HepG2 (cell line): ENCODE results near the gene THEMIS. TPM values are rescaled to one million over a fixed set of nuclear protein-coding genes. Genes with fewer than 3 reads are reported as not detected.

Source experiments
- ASH2L ChIP-seq: fragments of 300-600, 200-600 bp; sonication (generic); IDR thresholded peaks from 2 replicates; pipeline ENCODE4 v1.7.0; 2017; ENCODE audit warnings: low read depth, mild to moderate bottlenecking, moderate library complexity, mixed read lengths, low read length; ENCODE audit not compliant: insufficient read length
- ATM ChIP-seq: fragments of 450-650 bp; IDR thresholded peaks from 2 replicates; pipeline ENCODE4 v1.7.1; 2017; ENCODE audit warnings: mild to moderate bottlenecking, borderline replicate concordance
- CEBPG ChIP-seq: IDR thresholded peaks from 2 replicates; pipeline ENCODE4 v1.6.1; 2016
- CHD2 ChIP-seq: IDR thresholded peaks from 2 replicates; pipeline ENCODE4 v1.6.1; 2011; ENCODE audit warnings: low read depth, low read length, improper control_type of control experiment
- ELF3 ChIP-seq: IDR thresholded peaks from 2 replicates; pipeline ENCODE4 v1.6.1; 2016; ENCODE audit warnings: missing genetic modification reagents, missing compliant biosample characterization
- ERF ChIP-seq: IDR thresholded peaks from 2 replicates; pipeline ENCODE4 v1.6.1; 2018; ENCODE audit warnings: missing biosample characterization, missing genetic modification reagents
- FOXA3 ChIP-seq: IDR thresholded peaks from 2 replicates; pipeline ENCODE4 v1.6.1; 2016; ENCODE audit warnings: missing genetic modification reagents, missing compliant biosample characterization
- HNF4G ChIP-seq, 2 experiments: sonication (generic) in 1 of 2; formaldehyde crosslinking in 1 of 2; IDR thresholded peaks; 2 replicates each; pipeline versions ENCODE4 v1.4.0 to v1.6.1; 2011 to 2020; ENCODE audit warnings: borderline replicate concordance in 2 of 2, low read depth in 2 of 2, mild to moderate bottlenecking in 2 of 2, low read length in 1 of 2, missing genetic modification reagents in 1 of 2, moderate library complexity in 1 of 2
- KLF15 ChIP-seq: sonication (generic); formaldehyde crosslinking; IDR thresholded peaks from 2 replicates; pipeline ENCODE4 v1.8.1; 2023; ENCODE audit warnings: borderline replicate concordance, mild to moderate bottlenecking, inconsistent platforms, missing genetic modification reagents, mixed read lengths
- MAFG ChIP-seq: sonication (generic); formaldehyde crosslinking; IDR thresholded peaks from 2 replicates; pipeline ENCODE4 v1.5.1; 2020; ENCODE audit warnings: mild to moderate bottlenecking, missing genetic modification reagents
- MAZ ChIP-seq, 2 experiments: sonication (generic) in 1 of 2; formaldehyde crosslinking in 1 of 2; IDR thresholded peaks; 2 replicates each; pipeline versions ENCODE4 v1.5.0 to v1.6.1; 2012 to 2020; ENCODE audit warnings: low read depth in 2 of 2, mild to moderate bottlenecking in 2 of 2, borderline replicate concordance in 1 of 2, improper control_type of control experiment in 1 of 2, low read length in 1 of 2, missing genetic modification reagents in 1 of 2, moderate library complexity in 1 of 2
- MBNL3 ChIP-seq: fragments of 250-450 bp; sonication (Bioruptor Pico); conservative IDR thresholded peaks from 2 replicates; pipeline ENCODE4 v1.8.0; 2022; ENCODE audit warnings: mild to moderate bottlenecking, inconsistent platforms
- NR2F2 ChIP-seq: IDR thresholded peaks from 2 replicates; pipeline ENCODE4 v1.6.1; 2012; ENCODE audit warnings: low read depth, inconsistent platforms, borderline replicate concordance
- RARA ChIP-seq: IDR thresholded peaks from 2 replicates; pipeline ENCODE4 v1.6.1; 2016; ENCODE audit warnings: missing genetic modification reagents, missing compliant biosample characterization
- RNF2 ChIP-seq: fragments of 450-650 bp; conservative IDR thresholded peaks from 2 replicates; pipeline ENCODE4 v1.6.1; 2016; ENCODE audit warnings: low read depth
- SALL2 ChIP-seq: sonication (generic); formaldehyde crosslinking; IDR thresholded peaks from 2 replicates; pipeline ENCODE4 v1.8.1; 2023; ENCODE audit warnings: mild to moderate bottlenecking, missing genetic modification reagents, inconsistent platforms
- SMARCC2 ChIP-seq: fragments of 450-650 bp; IDR thresholded peaks from 2 replicates; pipeline ENCODE4 v1.6.1; 2017; ENCODE audit warnings: antibody characterized with exemption, mild to moderate bottlenecking
- SNAI1 ChIP-seq: sonication (generic); formaldehyde crosslinking; IDR thresholded peaks from 2 replicates; pipeline ENCODE4 v1.5.0; 2020; ENCODE audit warnings: mild to moderate bottlenecking, missing genetic modification reagents, borderline replicate concordance
- SPEN ChIP-seq: sonication (generic); formaldehyde crosslinking; IDR thresholded peaks from 2 replicates; pipeline ENCODE4 v1.5.1; 2020; ENCODE audit warnings: low read depth, mild to moderate bottlenecking, missing genetic modification reagents
- TAF1 ChIP-seq: sonication (generic); formaldehyde crosslinking; IDR thresholded peaks from 2 replicates; pipeline ENCODE4 v1.4.0; 2020; ENCODE audit warnings: missing genetic modification reagents
- TCF7L2 ChIP-seq: IDR thresholded peaks from 2 replicates; pipeline ENCODE4 v1.6.1; 2011; ENCODE audit warnings: mild to moderate bottlenecking, low read depth, low read length, moderate library complexity
- TP53 ChIP-seq: sonication (generic); formaldehyde crosslinking; conservative IDR thresholded peaks from 2 replicates; pipeline ENCODE4 v1.4.0; 2020; ENCODE audit warnings: missing genetic modification reagents
- ZC3H13 ChIP-seq: sonication (generic); formaldehyde crosslinking; IDR thresholded peaks from 2 replicates; pipeline ENCODE4 v1.8.1; 2023; ENCODE audit warnings: mild to moderate bottlenecking, missing genetic modification reagents, moderate library complexity
- ZFP82 ChIP-seq: sonication (generic); formaldehyde crosslinking; IDR thresholded peaks from 2 replicates; pipeline ENCODE4 v1.5.1; 2020; ENCODE audit warnings: mild to moderate bottlenecking, missing genetic modification reagents, borderline replicate concordance
- ZMYM3 ChIP-seq: sonication (generic); formaldehyde crosslinking; IDR thresholded peaks from 2 replicates; pipeline ENCODE4 v1.5.1; 2020; ENCODE audit warnings: mild to moderate bottlenecking, missing genetic modification reagents
- ZNF260 ChIP-seq: sonication (generic); formaldehyde crosslinking; IDR thresholded peaks from 2 replicates; pipeline ENCODE4 v1.4.0; 2020; ENCODE audit warnings: missing genetic modification reagents, low read depth, mild to moderate bottlenecking, borderline replicate concordance
- ZNF30 ChIP-seq: sonication (generic); formaldehyde crosslinking; IDR thresholded peaks from 2 replicates; pipeline ENCODE4 v1.5.0; 2020; ENCODE audit warnings: mild to moderate bottlenecking, missing genetic modification reagents
- ZNF430 ChIP-seq: sonication (generic); formaldehyde crosslinking; IDR thresholded peaks from 2 replicates; pipeline ENCODE4 v1.9.0; 2021; ENCODE audit warnings: mild to moderate bottlenecking, missing genetic modification reagents
- ZNF567 ChIP-seq: sonication (generic); formaldehyde crosslinking; IDR thresholded peaks from 2 replicates; pipeline ENCODE4 v1.8.1; 2023; ENCODE audit warnings: mild to moderate bottlenecking, missing genetic modification reagents, borderline replicate concordance
- ZNF660 ChIP-seq: sonication (generic); formaldehyde crosslinking; IDR thresholded peaks from 2 replicates; pipeline ENCODE4 v1.5.1; 2020; ENCODE audit warnings: mild to moderate bottlenecking, low read depth, missing genetic modification reagents, borderline replicate concordance
- ZNF670 ChIP-seq: sonication (generic); formaldehyde crosslinking; IDR thresholded peaks from 2 replicates; pipeline ENCODE4 v1.8.0; 2022; ENCODE audit warnings: mild to moderate bottlenecking, missing genetic modification reagents, borderline replicate concordance
- ZNF839 ChIP-seq: sonication (generic); formaldehyde crosslinking; IDR thresholded peaks from 2 replicates; pipeline ENCODE4 v1.4.0; 2020; ENCODE audit warnings: missing genetic modification reagents, mild to moderate bottlenecking, borderline replicate concordance
- ZNF879 ChIP-seq: sonication (generic); formaldehyde crosslinking; IDR thresholded peaks from 2 replicates; pipeline ENCODE4 v1.8.1; 2023; ENCODE audit warnings: missing genetic modification reagents
- ZSCAN12 ChIP-seq: sonication (generic); formaldehyde crosslinking; IDR thresholded peaks from 2 replicates; pipeline ENCODE4 v1.9.0; 2021; ENCODE audit warnings: mild to moderate bottlenecking, missing genetic modification reagents
- polyA plus RNA-seq, 8 experiments: library from polyadenylated mRNA; depleted of rRNA in 3 of 8; stranded (reverse) in 7 of 8; unstranded in 1 of 8; fragments of >200 nt; fragmentation: Illumina TruSeq in 4 of 8; extraction: Trizol in 4 of 8; gene quantifications; 2 replicates each; pipeline versions ENCODE4 v1.2.1 to v1.2.3, GENCODE V29; 2011 to 2016; ENCODE audit warnings: low read depth in 4 of 8, missing spikeins in 1 of 8, mixed read lengths in 1 of 8; ENCODE audit not compliant: insufficient read depth in 1 of 8
- total RNA-seq, 5 experiments: library from RNA; depleted of rRNA; stranded (reverse); fragments of >200 nt; fragmentation: Illumina TruSeq; extraction: Trizol; gene quantifications; 2 replicates each; pipeline ENCODE4 v1.2.3, GENCODE V29; 2016; ENCODE audit warnings: low read depth in 1 of 5
- TF ChIP-seq, protein P1 (sequence below): sonication (generic); formaldehyde crosslinking; IDR thresholded peaks from 2 replicates; pipeline ENCODE4 v1.4.0; 2020; ENCODE audit warnings: missing genetic modification reagents, mild to moderate bottlenecking, borderline replicate concordance

Gene THEMIS
- total and polyA plus RNA-seq, 2 of the 13 experiments (the other 11 are each of a cell fraction or from before 2014, with no cell fraction given), result not detected

- TF ChIP-seq SALL2 (CRISPR knock-in tag) (no peak), MAZ (IDR thresholded peaks at IDR 0.05; ENCODE audit: borderline replicate concordance, low read depth, low read length) (no peak), MAZ (CRISPR knock-in tag; IDR thresholded peaks at IDR 0.05; ENCODE audit: low read depth) (no peak), ZNF430 (CRISPR knock-in tag) (no peak), RARA (CRISPR knock-in tag) (peak; percentile 95), MAFG (CRISPR knock-in tag) (no peak), RNF2 (no peak), NR2F2 (no peak), ELF3 (no peak), ZSCAN12 (CRISPR knock-in tag) (no peak), SNAI1 (CRISPR knock-in tag) (no peak), TAF1 (no peak), MBNL3 (CRISPR knock-in tag) (no peak), ZNF879 (CRISPR knock-in tag) (no peak), ERF (CRISPR knock-in tag) (no peak), ZNF567 (CRISPR knock-in tag) (no peak), ZNF839 (CRISPR knock-in tag) (no peak), TP53 (CRISPR knock-in tag) (no peak), ZNF660 (CRISPR knock-in tag) (no peak), TCF7L2 (no peak), HNF4G (IDR thresholded peaks at IDR 0.05; ENCODE audit: borderline replicate concordance, low read depth, low read length) (no peak), HNF4G (CRISPR knock-in tag; IDR thresholded peaks at IDR 0.05; ENCODE audit: borderline replicate concordance, low read depth) (no peak), FOXA3 (peak; percentile 26; the same call in 1 of the 2 replicates), SMARCC2 (no peak), CHD2 (no peak), ASH2L (no peak), KLF15 (CRISPR knock-in tag) (no peak), ZNF670 (CRISPR knock-in tag) (no peak), CEBPG (peak; percentile 45; the same call in 1 of the 2 replicates), ZMYM3 (CRISPR knock-in tag) (no peak), ATM (no peak), ZNF260 (no peak), ZC3H13 (CRISPR knock-in tag) (no peak), ZFP82 (no peak), ZNF30 (CRISPR knock-in tag) (no peak), SPEN (CRISPR knock-in tag) (no peak)
- TF ChIP-seq, protein P1, sequence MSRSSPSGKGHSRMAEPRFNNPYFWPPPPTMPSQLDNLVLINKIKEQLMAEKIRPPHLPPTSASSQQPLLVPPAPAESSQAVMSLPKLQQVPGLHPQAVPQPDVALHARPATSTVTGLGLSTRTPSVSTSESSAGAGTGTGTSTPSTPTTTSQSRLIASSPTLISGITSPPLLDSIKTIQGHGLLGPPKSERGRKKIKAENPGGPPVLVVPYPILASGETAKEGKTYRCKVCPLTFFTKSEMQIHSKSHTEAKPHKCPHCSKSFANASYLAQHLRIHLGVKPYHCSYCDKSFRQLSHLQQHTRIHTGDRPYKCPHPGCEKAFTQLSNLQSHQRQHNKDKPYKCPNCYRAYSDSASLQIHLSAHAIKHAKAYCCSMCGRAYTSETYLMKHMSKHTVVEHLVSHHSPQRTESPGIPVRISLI (CRISPR knock-in tag), result peak; percentile 72; the same call in 1 of the 2 replicates
These were observed 66.7 kb downstream of the THEMIS start (continued) for GRCh38 chr6:127834136-127834535.
